8988T (cell line): ENCODE data around the gene BCAS4.

Source experiments
- DNase-seq: peaks from one replicate; pipeline ENCODE4 v3.0.0; 2011

BCAS4 gene

DNA sequence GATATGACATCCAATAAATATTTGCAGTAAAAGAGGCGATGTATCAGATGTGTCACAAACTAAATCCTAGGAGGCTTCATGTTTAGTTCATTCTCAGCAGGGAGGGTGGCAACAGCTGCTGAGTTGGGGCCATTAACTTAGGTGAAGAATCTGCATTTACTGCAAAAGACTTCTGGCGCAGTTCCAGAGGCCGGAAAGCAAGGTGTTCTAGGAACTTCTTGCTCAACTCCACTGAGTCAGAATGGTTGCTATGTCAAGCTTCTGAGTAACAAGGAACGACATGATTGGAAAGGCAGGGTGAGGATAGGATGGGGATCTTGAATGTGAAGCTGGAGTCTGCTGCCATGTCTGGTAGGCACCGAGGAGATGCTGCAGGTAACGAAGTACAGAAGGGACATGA lies 124.7 kb downstream of the BCAS4 start:
- no peak for DNase-seq

DNA sequence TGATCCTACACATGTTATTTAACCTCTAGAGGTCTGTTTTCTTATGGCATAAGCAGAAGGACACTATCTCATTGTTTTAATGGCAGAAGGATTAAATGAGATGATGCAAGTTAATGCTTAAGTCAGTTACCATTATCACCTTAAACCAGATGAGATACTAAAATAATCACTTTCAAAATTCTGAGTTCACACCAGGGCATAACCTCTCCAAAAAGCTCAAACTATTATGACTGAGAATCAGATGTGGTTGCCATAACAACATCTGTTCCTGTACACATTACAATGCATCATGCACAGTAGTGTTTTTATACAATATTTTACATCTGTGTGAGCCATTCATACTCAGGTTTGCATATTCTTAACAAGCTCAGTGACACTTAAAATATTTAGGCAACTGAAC lies 126.1 kb downstream of the BCAS4 start:
- DNase-seq: no peak

DNA sequence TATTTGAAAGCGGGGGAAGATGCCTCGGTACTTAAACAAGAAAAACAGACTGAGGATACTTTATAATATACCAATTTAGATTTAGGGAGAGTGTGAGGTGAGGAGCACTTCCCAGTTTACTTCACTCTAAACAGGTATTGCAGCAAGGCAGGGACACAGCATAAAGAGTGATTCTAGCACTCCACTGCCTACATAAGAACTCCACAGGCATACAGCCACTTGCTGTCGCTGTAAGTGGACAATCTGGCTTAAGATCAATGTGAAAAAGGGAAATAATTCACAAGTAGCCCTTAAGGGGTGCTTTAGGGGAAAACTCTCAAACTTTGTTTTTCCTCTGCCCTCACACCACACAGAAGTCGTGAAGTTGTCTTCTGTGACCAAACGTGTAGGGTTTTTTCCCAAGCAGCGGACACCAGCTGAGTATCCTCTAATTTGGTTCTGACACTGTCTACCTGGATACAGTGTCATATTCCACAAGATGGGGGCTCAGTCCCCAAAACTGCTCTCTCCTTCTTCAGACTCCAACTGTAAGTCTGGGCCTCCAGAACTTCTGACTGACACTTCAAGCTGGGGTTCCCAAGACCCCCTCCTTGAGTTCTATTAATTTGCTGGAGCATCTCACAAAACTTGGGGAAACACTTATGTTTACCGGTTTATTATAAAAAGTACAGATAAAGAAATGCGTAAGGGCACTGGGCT lies 127.1 kb downstream of the BCAS4 start:
- no peak for DNase-seq

DNA sequence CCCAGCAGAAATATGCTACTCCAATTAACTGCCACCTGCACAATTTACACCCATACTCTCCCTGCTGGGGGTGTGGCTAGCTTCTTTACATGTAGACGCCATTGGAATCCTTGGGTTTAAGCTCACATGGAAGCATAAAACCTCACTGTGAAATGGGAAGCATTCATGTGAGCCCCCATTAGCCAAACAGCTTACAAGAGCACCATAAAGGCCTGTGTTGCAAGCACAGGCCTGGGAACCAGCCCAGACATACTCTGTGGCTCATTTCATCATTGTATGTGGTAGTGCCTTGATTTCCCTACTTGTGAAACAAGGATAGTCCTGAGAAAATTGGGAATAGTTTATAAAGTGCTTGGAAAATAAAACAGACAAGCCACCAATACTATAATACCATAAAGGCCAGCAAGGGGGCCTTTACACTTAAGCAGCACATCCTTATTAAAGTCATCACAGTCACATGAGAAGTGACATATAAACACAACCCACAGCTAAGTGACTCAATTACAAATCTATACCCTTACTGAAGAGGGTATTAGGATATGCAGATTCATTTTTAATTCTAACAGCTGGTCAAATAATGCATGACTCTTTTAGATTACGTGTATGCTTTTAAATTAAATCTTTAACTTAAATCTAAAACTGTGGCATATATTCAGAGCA lies 129.5 kb downstream of the BCAS4 start:
- DNase-seq: no peak

DNA sequence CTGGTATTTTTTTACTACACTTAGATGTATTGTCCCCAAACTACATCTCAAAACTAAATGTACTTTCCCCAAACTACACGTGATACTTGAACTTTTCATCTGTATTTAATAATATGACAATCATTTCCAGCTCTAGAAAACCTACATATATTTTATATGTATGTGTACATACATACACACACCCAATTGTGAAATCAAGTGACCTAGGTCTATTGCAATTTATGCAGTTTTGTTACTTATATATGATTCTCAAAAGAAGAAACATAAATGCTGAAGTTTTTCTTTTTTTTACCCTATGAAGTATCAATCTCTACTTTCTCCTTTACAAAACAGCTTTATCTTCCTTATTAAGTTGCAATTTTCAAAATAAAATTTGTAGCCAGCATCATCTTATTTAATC lies 131.7 kb downstream of the BCAS4 start:
- no peak for DNase-seq
